SK-N-SH treated with all-trans-retinoic acid at 6 μM for 48 hours (cell line): ENCODE measurements around the gene FAM209A.

Experiments
- ATAC-seq: fragments of 200-7000 bp; cut with Tn5 transposase; 3 replicates; pipeline ENCODE4 v1.9.1; 2020; ENCODE audit warnings: mild to moderate bottlenecking, moderate library complexity
- CSDC2 ChIP-seq: fragments of 250-450 bp; sonication (Bioruptor Pico); IDR thresholded peaks from 2 replicates; pipeline ENCODE4 v1.5.0; 2020; ENCODE audit warnings: mild to moderate bottlenecking, moderate library complexity
- GLIS3 ChIP-seq: fragments of 250-450 bp; sonication (Bioruptor Pico); IDR thresholded peaks from 2 replicates; pipeline ENCODE4 v1.5.0; 2020; ENCODE audit warnings: mild to moderate bottlenecking, moderate library complexity
- ISL1 ChIP-seq: fragments of 250-450 bp; sonication (Bioruptor Pico); IDR thresholded peaks from 2 replicates; pipeline ENCODE4 v2.1.2; 2022; ENCODE audit warnings: mild to moderate bottlenecking, moderate library complexity
- OSR1 ChIP-seq: fragments of 250-450 bp; sonication (Bioruptor Pico); IDR thresholded peaks from 2 replicates; pipeline ENCODE4 v1.8.0; 2022; ENCODE audit warnings: moderate library complexity, mild to moderate bottlenecking, inconsistent platforms
- PPARA ChIP-seq: fragments of 250-450 bp; sonication (Bioruptor Pico); IDR thresholded peaks from 2 replicates; pipeline ENCODE4 v1.5.0; 2020; ENCODE audit warnings: mild to moderate bottlenecking, borderline replicate concordance
- RARB ChIP-seq: fragments of 250-450 bp; sonication (Bioruptor Pico); IDR thresholded peaks from 2 replicates; pipeline ENCODE4 v1.8.0; 2021; ENCODE audit warnings: mild to moderate bottlenecking, moderate library complexity
- SNAI2 ChIP-seq: fragments of 250-450 bp; sonication (Bioruptor Pico); IDR thresholded peaks from 2 replicates; pipeline ENCODE4 v1.5.0; 2020; ENCODE audit warnings: mild to moderate bottlenecking, moderate library complexity
- TCF4 ChIP-seq: fragments of 250-450 bp; sonication (Bioruptor Pico); IDR thresholded peaks from 2 replicates; pipeline ENCODE4 v1.8.0; 2021; ENCODE audit warnings: mild to moderate bottlenecking, moderate library complexity, borderline replicate concordance
- ZC3H10 ChIP-seq: fragments of 250-450 bp; sonication (Bioruptor Pico); IDR thresholded peaks from 2 replicates; pipeline ENCODE4 v1.5.1; 2021; ENCODE audit warnings: mild to moderate bottlenecking, moderate library complexity
- ZFP3 ChIP-seq: fragments of 250-450 bp; sonication (Bioruptor Pico); IDR thresholded peaks from 2 replicates; pipeline ENCODE4 v1.5.0; 2020; ENCODE audit warnings: mild to moderate bottlenecking, moderate library complexity
- ZFP30 ChIP-seq: fragments of 450-650 bp; formaldehyde crosslinking; IDR thresholded peaks from 2 replicates; pipeline ENCODE4 v1.5.0; 2022; ENCODE audit warnings: mild to moderate bottlenecking, moderate library complexity
- ZNF565 ChIP-seq: fragments of 450-650 bp; formaldehyde crosslinking; conservative IDR thresholded peaks from 2 replicates; pipeline ENCODE4 v1.5.0; 2020; ENCODE audit warnings: low read depth, mild to moderate bottlenecking, moderate library complexity
- ZNF70 ChIP-seq: fragments of 450-650 bp; formaldehyde crosslinking; IDR thresholded peaks from 2 replicates; pipeline ENCODE4 v1.5.0; 2020; ENCODE audit warnings: mild to moderate bottlenecking, moderate library complexity
- ZNF8 ChIP-seq: fragments of 450-650 bp; formaldehyde crosslinking; IDR thresholded peaks from 2 replicates; pipeline ENCODE4 v1.5.0; 2020; ENCODE audit warnings: mild to moderate bottlenecking, moderate library complexity
- TF ChIP-seq, protein P1 (sequence below): fragments of 250-450 bp; sonication (Bioruptor Pico); IDR thresholded peaks from 2 replicates; pipeline ENCODE4 v1.5.1; 2020; ENCODE audit warnings: low read depth, mild to moderate bottlenecking, moderate library complexity
- TF ChIP-seq, protein P2 (sequence below): fragments of 250-450 bp; sonication (Bioruptor Pico); IDR thresholded peaks from 2 replicates; pipeline ENCODE4 v1.5.1; 2021; ENCODE audit warnings: mild to moderate bottlenecking, moderate library complexity
- TF ChIP-seq, protein P3 (sequence below): fragments of 250-450 bp; sonication (Bioruptor Pico); IDR thresholded peaks from 2 replicates; pipeline ENCODE4 v1.8.0; 2021; ENCODE audit warnings: low read depth, mild to moderate bottlenecking, moderate library complexity, borderline replicate concordance
- TF ChIP-seq, protein P4 (sequence below): fragments of 250-450 bp; sonication (Bioruptor Pico); IDR thresholded peaks from 2 replicates; pipeline ENCODE4 v1.8.0; 2020; ENCODE audit warnings: mild to moderate bottlenecking, moderate library complexity, borderline replicate concordance
- TF ChIP-seq, protein P5 (sequence below): fragments of 250-450 bp; sonication (Bioruptor Pico); IDR thresholded peaks from 2 replicates; pipeline ENCODE4 v1.5.0; 2020; ENCODE audit warnings: mild to moderate bottlenecking, moderate library complexity

Gene FAM209A

DNA sequence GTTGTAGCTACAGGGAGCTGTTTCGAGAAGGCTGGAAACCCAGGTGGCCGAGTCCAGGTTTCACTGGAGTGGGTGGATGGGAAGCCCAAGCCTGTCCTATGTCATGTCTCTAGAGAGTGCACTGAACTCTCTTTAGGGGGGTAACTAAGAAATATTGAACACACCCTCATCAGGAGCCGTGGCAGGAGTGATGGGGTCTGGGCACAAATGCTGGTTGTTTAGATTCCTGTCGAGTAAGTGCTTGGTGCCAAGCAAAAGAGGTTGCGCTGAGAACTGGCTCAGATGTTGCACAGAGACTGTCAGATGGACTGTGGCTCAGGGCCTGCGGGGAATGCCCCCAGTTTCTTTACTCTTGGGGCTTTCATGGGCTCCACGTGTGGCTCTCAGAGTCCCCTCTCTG, 7.3 kb upstream of the FAM209A start (continued):
- TF ChIP-seq OSR1 (CRISPR knock-in tag) (no peak), ISL1 (CRISPR knock-in tag) (no peak)
- TF ChIP-seq, protein P1, sequence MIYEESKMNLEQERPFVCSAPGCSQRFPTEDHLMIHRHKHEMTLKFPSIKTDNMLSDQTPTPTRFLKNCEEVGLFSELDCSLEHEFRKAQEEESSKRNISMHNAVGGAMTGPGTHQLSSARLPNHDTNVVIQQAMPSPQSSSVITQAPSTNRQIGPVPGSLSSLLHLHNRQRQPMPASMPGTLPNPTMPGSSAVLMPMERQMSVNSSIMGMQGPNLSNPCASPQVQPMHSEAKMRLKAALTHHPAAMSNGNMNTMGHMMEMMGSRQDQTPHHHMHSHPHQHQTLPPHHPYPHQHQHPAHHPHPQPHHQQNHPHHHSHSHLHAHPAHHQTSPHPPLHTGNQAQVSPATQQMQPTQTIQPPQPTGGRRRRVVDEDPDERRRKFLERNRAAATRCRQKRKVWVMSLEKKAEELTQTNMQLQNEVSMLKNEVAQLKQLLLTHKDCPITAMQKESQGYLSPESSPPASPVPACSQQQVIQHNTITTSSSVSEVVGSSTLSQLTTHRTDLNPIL (CRISPR knock-in tag), result no peak
- TF ChIP-seq, protein P2, sequence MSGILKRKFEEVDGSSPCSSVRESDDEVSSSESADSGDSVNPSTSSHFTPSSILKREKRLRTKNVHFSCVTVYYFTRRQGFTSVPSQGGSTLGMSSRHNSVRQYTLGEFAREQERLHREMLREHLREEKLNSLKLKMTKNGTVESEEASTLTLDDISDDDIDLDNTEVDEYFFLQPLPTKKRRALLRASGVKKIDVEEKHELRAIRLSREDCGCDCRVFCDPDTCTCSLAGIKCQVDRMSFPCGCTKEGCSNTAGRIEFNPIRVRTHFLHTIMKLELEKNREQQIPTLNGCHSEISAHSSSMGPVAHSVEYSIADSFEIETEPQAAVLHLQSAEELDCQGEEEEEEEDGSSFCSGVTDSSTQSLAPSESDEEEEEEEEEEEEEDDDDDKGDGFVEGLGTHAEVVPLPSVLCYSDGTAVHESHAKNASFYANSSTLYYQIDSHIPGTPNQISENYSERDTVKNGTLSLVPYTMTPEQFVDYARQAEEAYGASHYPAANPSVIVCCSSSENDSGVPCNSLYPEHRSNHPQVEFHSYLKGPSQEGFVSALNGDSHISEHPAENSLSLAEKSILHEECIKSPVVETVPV, result no peak

DNA sequence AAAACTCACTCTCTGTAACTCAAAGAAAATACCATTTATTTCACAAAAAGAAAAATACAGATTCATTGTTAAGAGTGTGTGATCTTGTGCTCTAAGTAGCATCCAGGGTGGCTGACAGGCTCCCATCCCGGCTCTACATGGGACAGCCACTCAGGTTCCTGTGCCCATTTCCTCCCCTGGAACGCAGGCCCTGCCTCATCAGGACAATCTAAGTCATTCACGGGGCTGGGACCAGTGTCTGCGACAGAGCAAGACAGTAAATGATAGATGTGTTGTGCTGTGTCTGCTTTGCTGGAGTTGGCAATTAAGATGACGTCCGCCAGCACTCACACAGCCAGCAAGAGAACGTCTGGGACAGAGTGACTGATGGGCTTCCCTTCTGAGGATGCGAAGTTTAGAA, 6.9 kb upstream of the FAM209A start:
- TF ChIP-seq ZNF70, result no peak
- no peak for TF ChIP-seq PPARA
- no peak for TF ChIP-seq SNAI2 (CRISPR knock-in tag)
- no peak for TF ChIP-seq ZNF565 (CRISPR knock-in tag)
- TF ChIP-seq CSDC2 (CRISPR knock-in tag), result no peak
- no peak for TF ChIP-seq ISL1 (CRISPR knock-in tag)
- TF ChIP-seq GLIS3, result no peak
- TF ChIP-seq OSR1 (CRISPR knock-in tag), result no peak
- TF ChIP-seq, protein P1 (CRISPR knock-in tag), result no peak
- TF ChIP-seq, protein P3, sequence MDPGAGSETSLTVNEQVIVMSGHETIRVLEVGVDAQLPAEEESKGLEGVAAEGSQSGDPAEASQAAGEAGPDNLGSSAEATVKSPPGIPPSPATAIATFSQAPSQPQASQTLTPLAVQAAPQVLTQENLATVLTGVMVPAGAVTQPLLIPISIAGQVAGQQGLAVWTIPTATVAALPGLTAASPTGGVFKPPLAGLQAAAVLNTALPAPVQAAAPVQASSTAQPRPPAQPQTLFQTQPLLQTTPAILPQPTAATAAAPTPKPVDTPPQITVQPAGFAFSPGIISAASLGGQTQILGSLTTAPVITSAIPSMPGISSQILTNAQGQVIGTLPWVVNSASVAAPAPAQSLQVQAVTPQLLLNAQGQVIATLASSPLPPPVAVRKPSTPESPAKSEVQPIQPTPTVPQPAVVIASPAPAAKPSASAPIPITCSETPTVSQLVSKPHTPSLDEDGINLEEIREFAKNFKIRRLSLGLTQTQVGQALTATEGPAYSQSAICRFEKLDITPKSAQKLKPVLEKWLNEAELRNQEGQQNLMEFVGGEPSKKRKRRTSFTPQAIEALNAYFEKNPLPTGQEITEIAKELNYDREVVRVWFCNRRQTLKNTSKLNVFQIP, result no peak
- TF ChIP-seq TCF4 (CRISPR knock-in tag), result no peak
- TF ChIP-seq ZFP30, result no peak
- TF ChIP-seq ZC3H10 (CRISPR knock-in tag), result no peak
- no peak for TF ChIP-seq ZFP3 (CRISPR knock-in tag)
- TF ChIP-seq, protein P4, sequence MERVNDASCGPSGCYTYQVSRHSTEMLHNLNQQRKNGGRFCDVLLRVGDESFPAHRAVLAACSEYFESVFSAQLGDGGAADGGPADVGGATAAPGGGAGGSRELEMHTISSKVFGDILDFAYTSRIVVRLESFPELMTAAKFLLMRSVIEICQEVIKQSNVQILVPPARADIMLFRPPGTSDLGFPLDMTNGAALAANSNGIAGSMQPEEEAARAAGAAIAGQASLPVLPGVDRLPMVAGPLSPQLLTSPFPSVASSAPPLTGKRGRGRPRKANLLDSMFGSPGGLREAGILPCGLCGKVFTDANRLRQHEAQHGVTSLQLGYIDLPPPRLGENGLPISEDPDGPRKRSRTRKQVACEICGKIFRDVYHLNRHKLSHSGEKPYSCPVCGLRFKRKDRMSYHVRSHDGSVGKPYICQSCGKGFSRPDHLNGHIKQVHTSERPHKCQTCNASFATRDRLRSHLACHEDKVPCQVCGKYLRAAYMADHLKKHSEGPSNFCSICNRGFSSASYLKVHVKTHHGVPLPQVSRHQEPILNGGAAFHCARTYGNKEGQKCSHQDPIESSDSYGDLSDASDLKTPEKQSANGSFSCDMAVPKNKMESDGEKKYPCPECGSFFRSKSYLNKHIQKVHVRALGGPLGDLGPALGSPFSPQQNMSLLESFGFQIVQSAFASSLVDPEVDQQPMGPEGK (CRISPR knock-in tag), result no peak
- TF ChIP-seq RARB (CRISPR knock-in tag), result no peak
- ATAC-seq, result no peak

DNA sequence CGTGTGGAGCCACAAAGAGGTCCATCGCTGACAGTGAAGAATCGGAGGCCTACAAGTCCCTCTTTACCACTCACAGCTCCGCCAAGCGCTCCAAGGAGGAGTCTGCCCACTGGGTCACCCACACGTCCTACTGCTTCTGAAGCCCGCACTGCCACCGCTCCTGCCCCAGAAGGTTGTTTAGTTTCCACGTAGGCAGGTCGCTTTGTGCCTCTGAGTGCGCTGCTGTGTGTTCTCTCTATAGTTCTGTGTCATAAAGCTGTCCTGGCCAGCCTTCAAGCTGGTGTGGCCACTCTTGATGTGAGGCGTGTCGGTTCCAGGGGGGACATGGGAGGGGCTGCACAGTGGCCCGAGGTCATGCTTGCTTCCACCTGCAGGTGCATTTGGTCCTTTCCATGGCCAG, 6.4 kb upstream of the FAM209A start:
- no peak for ATAC-seq
- TF ChIP-seq ZNF70, result no peak
- TF ChIP-seq, all 23 proteins: peak for 0

DNA sequence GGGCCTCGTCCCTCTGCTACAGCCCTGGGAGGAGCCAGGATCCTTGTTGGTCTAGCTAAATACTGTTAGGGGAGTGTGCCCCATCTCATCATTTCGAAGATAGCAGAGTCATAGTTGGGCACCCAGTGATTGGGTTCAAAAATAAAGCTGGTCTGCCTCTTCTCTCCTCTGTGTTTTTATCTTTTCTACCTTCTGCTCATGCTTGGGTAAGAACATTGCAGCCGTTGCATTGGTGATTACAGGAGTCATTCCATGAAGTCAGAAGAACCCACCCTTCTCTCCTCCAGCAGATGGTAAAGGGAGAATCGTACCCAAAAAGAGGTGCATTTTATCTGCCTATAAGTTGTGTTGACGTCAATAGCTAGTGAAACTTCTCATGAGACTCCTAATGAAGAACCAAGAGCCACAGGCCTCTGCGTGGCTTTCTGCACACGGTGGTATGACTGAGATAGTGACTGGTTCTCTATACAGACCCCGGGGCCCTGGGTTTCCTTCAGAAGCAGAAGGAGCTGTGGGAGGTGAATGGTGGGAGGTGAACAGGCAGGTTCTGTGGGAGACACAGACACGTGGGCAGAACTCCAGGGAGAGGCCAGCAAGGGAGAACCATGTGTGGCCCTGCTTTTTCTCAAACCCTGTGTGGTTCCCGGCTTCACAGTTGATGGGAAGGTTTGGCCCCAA, 5.7 kb upstream of the FAM209A start:
- TF ChIP-seq, protein P5, sequence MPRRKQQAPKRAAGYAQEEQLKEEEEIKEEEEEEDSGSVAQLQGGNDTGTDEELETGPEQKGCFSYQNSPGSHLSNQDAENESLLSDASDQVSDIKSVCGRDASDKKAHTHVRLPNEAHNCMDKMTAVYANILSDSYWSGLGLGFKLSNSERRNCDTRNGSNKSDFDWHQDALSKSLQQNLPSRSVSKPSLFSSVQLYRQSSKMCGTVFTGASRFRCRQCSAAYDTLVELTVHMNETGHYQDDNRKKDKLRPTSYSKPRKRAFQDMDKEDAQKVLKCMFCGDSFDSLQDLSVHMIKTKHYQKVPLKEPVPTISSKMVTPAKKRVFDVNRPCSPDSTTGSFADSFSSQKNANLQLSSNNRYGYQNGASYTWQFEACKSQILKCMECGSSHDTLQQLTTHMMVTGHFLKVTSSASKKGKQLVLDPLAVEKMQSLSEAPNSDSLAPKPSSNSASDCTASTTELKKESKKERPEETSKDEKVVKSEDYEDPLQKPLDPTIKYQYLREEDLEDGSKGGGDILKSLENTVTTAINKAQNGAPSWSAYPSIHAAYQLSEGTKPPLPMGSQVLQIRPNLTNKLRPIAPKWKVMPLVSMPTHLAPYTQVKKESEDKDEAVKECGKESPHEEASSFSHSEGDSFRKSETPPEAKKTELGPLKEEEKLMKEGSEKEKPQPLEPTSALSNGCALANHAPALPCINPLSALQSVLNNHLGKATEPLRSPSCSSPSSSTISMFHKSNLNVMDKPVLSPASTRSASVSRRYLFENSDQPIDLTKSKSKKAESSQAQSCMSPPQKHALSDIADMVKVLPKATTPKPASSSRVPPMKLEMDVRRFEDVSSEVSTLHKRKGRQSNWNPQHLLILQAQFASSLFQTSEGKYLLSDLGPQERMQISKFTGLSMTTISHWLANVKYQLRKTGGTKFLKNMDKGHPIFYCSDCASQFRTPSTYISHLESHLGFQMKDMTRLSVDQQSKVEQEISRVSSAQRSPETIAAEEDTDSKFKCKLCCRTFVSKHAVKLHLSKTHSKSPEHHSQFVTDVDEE (CRISPR knock-in tag), result no peak
- TF ChIP-seq ZNF8 (no peak), OSR1 (CRISPR knock-in tag) (no peak), GLIS3 (no peak), TCF4 (CRISPR knock-in tag) (no peak), ZNF565 (CRISPR knock-in tag) (no peak), RARB (CRISPR knock-in tag) (no peak), PPARA (no peak)
- no peak for ATAC-seq
